ENCODE measurements around the gene MORN1.

- TF ChIP-seq CTCF (IDR thresholded peaks at IDR 0.05) (no peak), SIN3A (IDR thresholded peaks at IDR 0.05; ENCODE audit: borderline replicate concordance, low read depth, low read length) (no peak), TAF1 (IDR thresholded peaks at IDR 0.05; ENCODE audit: borderline replicate concordance, low read depth, low read length) (no peak), YY1 (IDR thresholded peaks at IDR 0.05; ENCODE audit: low read depth) (no peak), JUND (IDR thresholded peaks at IDR 0.05) (no peak), MAX (IDR thresholded peaks at IDR 0.05; ENCODE audit: low read depth) (no peak)
Observed at GRCh38 chr1:2397007-2397679, 5.8 kb upstream of the MORN1 start.

Measured in SK-N-SH (cell line).